Muscle layer of colon (tissue), 2 donors: ENCODE results near the gene UST.

ENCODE experiments used
- H3K27ac ChIP-seq: one replicate; pipeline ENCODE4 v1.7.0; 2013; ENCODE audit warnings: low read depth, mild to moderate bottlenecking, low read length, moderate library complexity
- H3K27me3 ChIP-seq, 2 donors: one replicate each; pipeline ENCODE4 v1.7.0; 2013; ENCODE audit warnings: low read length in 2 of 2, mild to moderate bottlenecking in 2 of 2; ENCODE audit not compliant: insufficient read depth in 2 of 2, control insufficient read depth in 1 of 2
- H3K36me3 ChIP-seq: one replicate; pipeline ENCODE4 v1.7.0; 2013; ENCODE audit warnings: mild to moderate bottlenecking, low read length; ENCODE audit not compliant: insufficient read depth
- H3K4me1 ChIP-seq: one replicate; pipeline ENCODE4 v1.7.0; 2013; ENCODE audit warnings: mild to moderate bottlenecking, low read length; ENCODE audit not compliant: insufficient read depth
- H3K4me3 ChIP-seq, 2 donors: one replicate each; pipeline ENCODE4 v1.7.0; 2013; ENCODE audit warnings: low read length in 2 of 2, low read depth in 1 of 2, mild to moderate bottlenecking in 1 of 2, moderate library complexity in 1 of 2
- H3K9ac ChIP-seq: one replicate; pipeline ENCODE4 v1.7.0; 2013; ENCODE audit warnings: low read length
- H3K9me3 ChIP-seq: one replicate; pipeline ENCODE4 v1.7.0; 2013; ENCODE audit warnings: mild to moderate bottlenecking, low read length
- donor health status: abdominal sarcoma.
- donor health status: Adenocarcinoma of cecum.

The UST gene

GRCh38 chr6:149114167-149114566 lies 367.3 kb downstream of the UST start:
- H3K27ac ChIP-seq = no peak overlapping the region
- no peaks in the 10 kb centered on the region for H3K27me3 ChIP-seq
- H3K4me3 ChIP-seq = no peak overlapping the region
- H3K4me1 ChIP-seq = no peaks in the 10 kb centered on the region
- H3K36me3 ChIP-seq = no peaks in the 10 kb centered on the region
- no peak overlapping the region for H3K9ac ChIP-seq
- H3K9me3 ChIP-seq = no peaks in the 10 kb centered on the region

GRCh38 chr6:149118737-149119653 lies 372.2 kb downstream of the UST start:
- Histone ChIP-seq H3K4me3 (no peak overlapping the region), H3K9me3 (no peaks in the 10 kb centered on the region), H3K36me3 (no peaks in the 10 kb centered on the region), H3K27me3 (no peaks in the 10 kb centered on the region), H3K9ac (no peak overlapping the region), H3K27ac (no peak overlapping the region), H3K4me1 (no peaks in the 10 kb centered on the region)

DNA sequence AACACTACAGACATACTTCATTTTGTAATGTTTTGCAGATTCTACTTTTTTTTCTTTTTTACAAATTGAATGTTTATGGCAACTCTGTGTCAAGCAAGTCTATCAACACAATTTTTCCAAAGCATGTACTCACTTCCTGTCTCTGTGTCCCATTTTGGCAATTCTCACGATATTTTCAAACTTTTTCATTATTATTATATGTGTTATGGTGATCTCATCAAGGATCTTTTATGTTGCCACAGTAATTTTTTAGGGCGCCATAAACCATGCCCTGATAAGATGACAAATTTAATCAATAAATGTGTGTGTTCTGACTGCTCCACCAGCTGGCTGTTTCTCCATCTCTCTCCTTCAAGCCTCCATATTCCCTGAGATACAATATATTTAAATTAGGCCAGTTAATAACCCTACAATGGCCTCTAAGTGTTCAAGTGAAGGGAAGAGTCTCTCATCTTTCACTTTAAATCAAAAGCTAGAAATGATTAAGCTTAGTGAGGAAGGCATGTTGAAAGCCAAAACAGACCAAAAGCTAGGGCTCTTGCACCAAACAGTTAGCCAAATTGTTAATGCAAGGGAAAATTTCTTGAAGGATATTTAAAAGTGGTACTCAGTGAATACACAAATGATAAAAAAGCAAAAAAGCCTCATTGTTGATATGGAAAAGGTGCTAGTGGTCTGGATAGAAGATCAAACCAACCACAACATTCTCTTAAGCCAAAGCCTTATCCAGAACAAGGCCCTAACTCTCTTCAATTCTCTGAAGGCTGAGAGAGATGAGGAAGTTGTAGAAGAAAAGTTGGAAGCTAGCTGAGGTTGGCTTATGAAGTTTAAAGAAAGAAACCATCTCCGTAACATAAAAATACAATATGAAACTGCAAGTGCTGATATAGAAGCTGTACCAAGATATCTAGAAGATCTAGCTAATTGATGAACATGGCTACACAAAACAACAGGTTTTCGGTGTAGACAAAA lies 376.3 kb downstream of the UST start:
- Histone ChIP-seq H3K27ac (no peak overlapping the region), H3K4me3 (no peak overlapping the region), H3K9me3 (no peaks in the 10 kb centered on the region), H3K4me1 (no peaks in the 10 kb centered on the region), H3K9ac (no peak overlapping the region), H3K36me3 (no peaks in the 10 kb centered on the region), H3K27me3 (no peaks in the 10 kb centered on the region)

- H3K27me3 ChIP-seq = no peaks in the 10 kb centered on the region
- peaks cover 9% of the 10 kb centered on the region for H3K4me1 ChIP-seq
- H3K27ac ChIP-seq = no peak overlapping the region
- H3K9ac ChIP-seq = no peak overlapping the region
- no peaks in the 10 kb centered on the region for H3K36me3 ChIP-seq
- no peaks in the 10 kb centered on the region for H3K9me3 ChIP-seq
- H3K4me3 ChIP-seq = no peak overlapping the region
Observed at GRCh38 chr6:149125309-149125708, 378.5 kb downstream of the UST start.
